ENCODE data around the gene CADM2.
"Not testable (repeated sequence)": the region's sequence is repeated elsewhere in the genome, so short reads cannot be mapped to it uniquely, and the experiment has no call there.

The CADM2 gene

GRCh38 chr3:84958495-84959469 is at the start of gene CADM2:
Gene CADM2, plus strand, starts transcription at chr3:84958989.
- peak; percentile 76 for DNase-seq (ENCODE audit: insufficient read length, low spot score)
- peak; percentile 2 for TF ChIP-seq CTCF (IDR thresholded peaks at IDR 0.05; ENCODE audit: insufficient read depth, missing control alignments)
- FAIRE-seq, result no peak

DNA sequence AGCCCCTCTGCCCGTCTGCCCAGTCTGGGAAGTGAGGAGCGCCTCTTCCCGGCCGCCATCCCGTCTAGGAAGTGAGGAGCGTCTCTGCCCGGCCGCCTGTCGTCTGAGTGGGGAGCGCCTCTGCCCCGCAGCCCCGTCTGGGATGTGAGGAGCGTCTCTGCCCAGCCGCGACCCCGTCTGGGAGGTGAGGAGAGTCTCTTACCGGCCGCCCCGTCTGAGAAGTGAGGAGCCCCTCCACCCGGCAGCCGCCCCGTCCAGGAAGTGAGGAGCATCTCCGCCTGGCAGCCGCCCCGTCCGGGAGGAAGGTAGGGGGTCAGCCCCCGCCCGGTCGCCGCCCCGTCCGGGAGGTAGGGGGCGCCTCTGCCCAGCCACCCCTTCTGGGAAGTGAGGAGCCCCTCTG is 40.2 kb upstream of the CADM2 start:
- not testable (repeated sequence) for FAIRE-seq; DNase-seq (ENCODE audit: insufficient read length, low spot score)

DNA sequence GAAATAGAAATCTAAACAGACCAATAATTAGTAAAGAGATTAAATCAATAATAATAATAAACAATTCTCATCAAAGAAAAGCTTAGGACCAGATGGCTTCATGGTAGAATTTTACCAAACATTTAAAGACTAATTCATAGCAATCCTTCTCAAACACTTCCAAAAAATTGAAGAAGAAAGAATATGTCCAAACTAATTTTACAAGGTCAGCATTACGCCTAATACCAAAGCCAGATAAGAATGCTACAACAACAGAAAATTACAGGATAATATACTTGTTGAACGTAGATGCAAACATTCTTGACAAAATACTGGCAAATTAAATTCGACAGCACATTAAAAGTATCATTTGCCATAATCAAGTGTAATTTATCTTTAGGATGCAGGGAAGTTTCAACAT is 36.1 kb upstream of the CADM2 start:
- DNase-seq (ENCODE audit: insufficient read length, low spot score) (no peak), FAIRE-seq (no peak)
- TF ChIP-seq CTCF (IDR thresholded peaks at IDR 0.05; ENCODE audit: insufficient read depth, missing control alignments), result no peak

- TF ChIP-seq CTCF (IDR thresholded peaks at IDR 0.05; ENCODE audit: insufficient read depth, missing control alignments), result no peak
- no peak for DNase-seq (ENCODE audit: insufficient read length, low spot score)
- no peak for FAIRE-seq
Measured at GRCh38 chr3:84925571-84925970, 33.2 kb upstream of the CADM2 start.

GRCh38 chr3:84943379-84943778 is 15.4 kb upstream of the CADM2 start:
- FAIRE-seq, result no peak

DNA sequence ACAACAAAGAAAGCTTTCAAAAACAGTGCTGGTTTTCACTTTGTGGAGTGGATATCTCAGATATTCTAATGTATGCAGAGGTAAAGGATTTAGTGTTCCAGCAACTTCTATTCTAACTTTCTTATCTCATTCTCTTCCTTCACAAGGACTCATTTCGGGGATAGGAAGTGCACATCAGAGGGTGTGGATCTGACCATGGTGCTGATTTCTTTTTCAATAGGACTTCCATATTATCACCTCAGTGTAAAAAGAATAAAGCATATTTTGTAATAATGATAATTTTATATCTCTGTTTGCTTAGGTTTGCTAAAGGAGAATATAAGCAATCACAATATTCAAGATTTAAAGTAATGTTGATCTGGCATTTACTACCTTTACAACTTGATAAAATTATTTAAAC is 12.5 kb upstream of the CADM2 start:
- DNase-seq (ENCODE audit: insufficient read length, low spot score), result no peak
- TF ChIP-seq CTCF (IDR thresholded peaks at IDR 0.05; ENCODE audit: insufficient read depth, missing control alignments), result no peak
- FAIRE-seq, result no peak

More at GRCh38 chr3:84943379-84943778, 15.4 kb upstream of the CADM2 start:
- peak; percentile 9 for TF ChIP-seq CTCF (IDR thresholded peaks at IDR 0.05; ENCODE audit: insufficient read depth, missing control alignments)
- DNase-seq (ENCODE audit: insufficient read length, low spot score), result no peak

DNA sequence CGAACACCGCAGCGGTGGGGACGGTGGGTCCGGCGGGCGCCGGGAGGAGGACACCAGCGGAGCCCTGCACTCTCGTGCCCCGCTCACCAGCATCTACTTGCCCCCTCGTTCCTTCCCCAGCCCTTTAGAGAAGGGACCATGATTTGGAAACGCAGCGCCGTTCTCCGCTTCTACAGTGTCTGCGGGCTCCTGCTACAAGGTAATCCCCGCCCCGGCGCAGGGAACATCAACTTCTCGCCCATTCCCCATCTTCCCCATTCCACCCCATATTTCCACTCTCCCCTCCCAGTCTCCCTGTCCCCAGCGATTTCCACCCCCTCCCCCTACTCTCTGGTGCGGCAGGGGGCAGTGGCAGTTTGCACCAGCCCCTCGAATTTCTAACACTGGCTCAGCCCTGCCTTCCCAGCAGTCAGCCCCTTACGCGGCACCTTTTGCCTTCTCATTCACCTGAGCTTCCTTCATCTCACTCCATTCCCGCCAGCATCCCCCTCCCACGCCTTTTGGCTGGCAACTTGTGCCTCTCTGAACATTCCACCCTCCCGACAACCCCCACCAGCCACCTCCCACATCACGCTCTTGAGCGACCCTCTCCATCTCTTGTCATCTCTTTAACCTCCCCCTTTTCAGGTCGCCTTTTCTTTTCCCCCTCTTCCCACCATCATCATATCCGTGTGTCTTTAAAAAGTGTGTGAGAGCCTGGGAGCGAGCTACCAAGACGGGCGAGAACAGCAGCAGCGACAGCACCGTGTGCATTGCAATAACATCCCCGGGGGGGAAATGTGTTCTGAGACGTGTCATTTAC is 882 bp downstream of the CADM2 start:
- DNase-seq (ENCODE audit: insufficient read length, low spot score), result no peak
- TF ChIP-seq CTCF (IDR thresholded peaks at IDR 0.05; ENCODE audit: insufficient read depth, missing control alignments), result no peak
- FAIRE-seq, result no peak
